SH-SY5Y (cell line): ENCODE data around the gene ANGPTL3.

ENCODE experiments used
- GATA2 ChIP-seq: IDR thresholded peaks from 2 replicates; pipeline ENCODE4 v1.6.1; 2011; ENCODE audit warnings: mild to moderate bottlenecking, low read depth, low read length
- GATA3 ChIP-seq: IDR thresholded peaks from 2 replicates; pipeline ENCODE4 v1.6.1; 2011; ENCODE audit warnings: low read depth, mild to moderate bottlenecking, low read length, moderate library complexity

- TF ChIP-seq GATA2, result no peak
- TF ChIP-seq GATA3, result no peak
Measured at GRCh38 chr1:62593825-62594394, 3.4 kb upstream of the ANGPTL3 start.
